DOHH2 (cell line): Measurements from ENCODE around the gene TBC1D24.
A peak's percentile ranks its signal among the peaks of the same experiment; 100 is the strongest.

Experiments used
- H3F3A ChIP-seq: fragments of 200-600 bp; sonication (generic), shearing (Covaris generic); 2 replicates; pipeline ENCODE4 v1.6.0; 2016; ENCODE audit warnings: antibody characterized with exemption, mild to moderate bottlenecking; ENCODE audit not compliant: control insufficient read depth, insufficient read depth
- H3K27ac ChIP-seq: fragments of 200-600 bp; sonication (generic); 2 replicates; pipeline ENCODE4 v1.5.1; 2014; ENCODE audit warnings: low read depth, mild to moderate bottlenecking, low read length, moderate library complexity
- H3K27me3 ChIP-seq: fragments of 200-600 bp; sonication (generic); 2 replicates; pipeline ENCODE4 v1.6.1; 2014; ENCODE audit warnings: mild to moderate bottlenecking, low read length, mixed read lengths; ENCODE audit not compliant: control insufficient read depth
- H3K36me3 ChIP-seq: fragments of 200-600 bp; sonication (generic); 2 replicates; pipeline ENCODE4 v1.6.1; 2014; ENCODE audit warnings: mild to moderate bottlenecking, low read length, moderate library complexity, mixed read lengths; ENCODE audit not compliant: control insufficient read depth
- H3K4me1 ChIP-seq: fragments of 200-600 bp; sonication (generic); 2 replicates; pipeline ENCODE4 v1.6.1; 2014; ENCODE audit warnings: mild to moderate bottlenecking, low read length, mixed read lengths; ENCODE audit not compliant: control insufficient read depth
- H3K4me2 ChIP-seq: fragments of 200-600 bp; sonication (generic); 2 replicates; pipeline ENCODE4 v1.6.0; 2014; ENCODE audit warnings: mild to moderate bottlenecking, low read length, moderate library complexity
- H3K4me3 ChIP-seq: fragments of 200-600 bp; sonication (generic); 2 replicates; pipeline ENCODE4 v1.5.1; 2014; ENCODE audit warnings: mild to moderate bottlenecking, low read length, mixed read lengths
- H3K79me2 ChIP-seq: fragments of 200-600 bp; sonication (generic); 2 replicates; pipeline ENCODE4 v1.6.1; 2014; ENCODE audit warnings: mild to moderate bottlenecking, low read length, mixed read lengths; ENCODE audit not compliant: control insufficient read depth
- H3K9me2 ChIP-seq: fragments of 200-600 bp; sonication (generic); replicated peaks from 2 replicates; pipeline ENCODE4 v1.6.1; 2014; ENCODE audit warnings: mild to moderate bottlenecking, low read length, mixed read lengths; ENCODE audit not compliant: control insufficient read depth
- H3K9me3 ChIP-seq: fragments of 200-600 bp; sonication (generic); 2 replicates; pipeline ENCODE4 v1.6.1; 2014; ENCODE audit warnings: antibody characterized with exemption, low read length, mixed read lengths; ENCODE audit not compliant: control insufficient read depth, insufficient read depth
- H4K20me1 ChIP-seq: fragments of 200-600 bp; sonication (generic); 2 replicates; pipeline ENCODE4 v1.6.0; 2014; ENCODE audit warnings: low read depth, mild to moderate bottlenecking, antibody characterized with exemption, low read length, moderate library complexity; ENCODE audit not compliant: control insufficient read depth, insufficient read depth
- CTCF ChIP-seq: fragments of 200-600 bp; sonication (generic); IDR thresholded peaks from one replicate; pipeline ENCODE4 v1.5.1; 2014; ENCODE audit warnings: antibody characterized with exemption, mild to moderate bottlenecking, low read depth, low read length; ENCODE audit not compliant: poor library complexity, severe bottlenecking
- EZH2phosphoT487 ChIP-seq: fragments of 200-600 bp; sonication (generic); IDR thresholded peaks from 2 replicates; pipeline ENCODE4 v1.6.1; 2017; ENCODE audit warnings: borderline replicate concordance, mild to moderate bottlenecking, antibody characterized with exemption, low read length, moderate library complexity, mixed read lengths

Gene TBC1D24

GRCh38 chr16:2511996-2512734 lies 37.2 kb downstream of the TBC1D24 start:
- H3K27ac ChIP-seq, result peak overlapping the region; percentile 66; the same call in 1 of the 2 replicates
- H3K27me3 ChIP-seq, result no peaks in the 10 kb centered on the region
- no peaks in the 10 kb centered on the region for H3K9me3 ChIP-seq
- peak overlapping the region; percentile 78 for H3K4me2 ChIP-seq
- H3K4me3 ChIP-seq, result no peak overlapping the region
- TF ChIP-seq EZH2phosphoT487 (no peak), CTCF (no peak)
- peaks cover 11% of the 10 kb centered on the region; the same call in 1 of the 2 replicates for H3F3A ChIP-seq
- H3K79me2 ChIP-seq, result peaks cover 34% of the 10 kb centered on the region
- no peaks in the 10 kb centered on the region for H3K9me2 ChIP-seq
- H3K36me3 ChIP-seq, result peaks cover 13% of the 10 kb centered on the region
- H4K20me1 ChIP-seq, result peaks cover 10% of the 10 kb centered on the region; the same call in 1 of the 2 replicates
- H3K4me1 ChIP-seq, result peaks cover 73% of the 10 kb centered on the region

GRCh38 chr16:2512735-2513404 lies 37.9 kb downstream of the TBC1D24 start:
- peak overlapping the region; percentile 66 for H3K27ac ChIP-seq

GRCh38 chr16:2513405-2514332 lies 38.7 kb downstream of the TBC1D24 start, which contains the start of gene ATP6V0C:
TSS of gene ATP6V0C (plus strand) at chr16:2513952. CDS start at chr16:2514104, 152 bp downstream.
- Histone ChIP-seq H4K20me1 (peaks cover 13% of the 10 kb centered on the region), H3K4me2 (peak within 1 kb of the TSS; percentile 78), H3K9me3 (no peaks in the 10 kb centered on the region), H3K36me3 (peaks cover 13% of the 10 kb centered on the region), H3K9me2 (no peaks in the 10 kb centered on the region), H3K4me3 (peak within 1 kb of the TSS; percentile 91), H3K27ac (peak within 1 kb of the TSS; percentile 66), H3K79me2 (peaks cover 49% of the 10 kb centered on the region), H3K4me1 (peaks cover 67% of the 10 kb centered on the region), H3K27me3 (no peaks in the 10 kb centered on the region), H3F3A (peaks cover 4% of the 10 kb centered on the region; the same call in 1 of the 2 replicates)
- TF ChIP-seq EZH2phosphoT487 (no peak), CTCF (no peak)

More at GRCh38 chr16:2512735-2513404, 37.9 kb downstream of the TBC1D24 start:
- peaks cover 6% of the 10 kb centered on the region; the same call in 1 of the 2 replicates for H3F3A ChIP-seq
- H4K20me1 ChIP-seq, result peaks cover 10% of the 10 kb centered on the region; the same call in 1 of the 2 replicates
- H3K4me3 ChIP-seq, result peak overlapping the region; percentile 91
- peaks cover 41% of the 10 kb centered on the region for H3K79me2 ChIP-seq
- H3K4me1 ChIP-seq, result peaks cover 69% of the 10 kb centered on the region
- no peaks in the 10 kb centered on the region for H3K9me2 ChIP-seq
- H3K27me3 ChIP-seq, result no peaks in the 10 kb centered on the region
- no peak for TF ChIP-seq EZH2phosphoT487
- peak; percentile 78 for TF ChIP-seq CTCF
- H3K9me3 ChIP-seq, result no peaks in the 10 kb centered on the region
- peaks cover 13% of the 10 kb centered on the region for H3K36me3 ChIP-seq
- peak overlapping the region; percentile 78 for H3K4me2 ChIP-seq
